Liver (tissue), 3 donors: ENCODE measurements around the gene TWIST2.

Source experiments
- CTCF ChIP-seq: fragments of 150-350 bp; IDR thresholded peaks from 2 replicates; pipeline ENCODE4 v1.5.1; 2017; ENCODE audit warnings: improper control_type of control experiment, low read depth, low read length; ENCODE audit not compliant: missing input control
- EGR1 ChIP-seq, 2 donors: IDR thresholded peaks; 2 replicates each; pipeline ENCODE4 v1.6.1; 2016 to 2018; ENCODE audit warnings: antibody characterized with exemption in 2 of 2, low read depth in 2 of 2
- JUND ChIP-seq, 2 donors: IDR thresholded peaks; 2 replicates each; pipeline ENCODE4 v1.6.1; 2016; ENCODE audit warnings: antibody characterized with exemption in 2 of 2
- RAD21 ChIP-seq, 2 donors: IDR thresholded peaks; 2 replicates each; pipeline ENCODE4 v1.6.1; 2016; ENCODE audit warnings: antibody characterized with exemption in 2 of 2, mild to moderate bottlenecking in 2 of 2
- RXRA ChIP-seq, 2 donors: IDR thresholded peaks; 2 replicates each; pipeline ENCODE4 v1.6.1; 2017 to 2018; ENCODE audit warnings: antibody characterized with exemption in 2 of 2, mild to moderate bottlenecking in 1 of 2
- SP1 ChIP-seq: IDR thresholded peaks from 2 replicates; pipeline ENCODE4 v1.6.1; 2018; ENCODE audit warnings: antibody characterized with exemption, mild to moderate bottlenecking
- donor health status: healthy.
- donor health status: healthy.

GRCh38 chr2:238866656-238867277 is 18.9 kb downstream of the TWIST2 start:
- TF ChIP-seq EGR1 (IDR thresholded peaks at IDR 0.05; ENCODE audit: low read depth in 2 of 2) (no peak), CTCF (no peak), RXRA (IDR thresholded peaks at IDR 0.05) (no peak), SP1 (no peak), JUND (IDR thresholded peaks at IDR 0.05) (no peak), RAD21 (IDR thresholded peaks at IDR 0.05) (no peak)
